HG03442 (cell line): ENCODE results near the gene RNF40.

Experiments used
- ATAC-seq: cut with Tn5 transposase; IDR thresholded peaks from one replicate; pipeline ENCODE4 v1.9.1; 2021; ENCODE audit warnings: mild to moderate bottlenecking, moderate library complexity; ENCODE audit not compliant: unreplicated experiment

The RNF40 gene

DNA sequence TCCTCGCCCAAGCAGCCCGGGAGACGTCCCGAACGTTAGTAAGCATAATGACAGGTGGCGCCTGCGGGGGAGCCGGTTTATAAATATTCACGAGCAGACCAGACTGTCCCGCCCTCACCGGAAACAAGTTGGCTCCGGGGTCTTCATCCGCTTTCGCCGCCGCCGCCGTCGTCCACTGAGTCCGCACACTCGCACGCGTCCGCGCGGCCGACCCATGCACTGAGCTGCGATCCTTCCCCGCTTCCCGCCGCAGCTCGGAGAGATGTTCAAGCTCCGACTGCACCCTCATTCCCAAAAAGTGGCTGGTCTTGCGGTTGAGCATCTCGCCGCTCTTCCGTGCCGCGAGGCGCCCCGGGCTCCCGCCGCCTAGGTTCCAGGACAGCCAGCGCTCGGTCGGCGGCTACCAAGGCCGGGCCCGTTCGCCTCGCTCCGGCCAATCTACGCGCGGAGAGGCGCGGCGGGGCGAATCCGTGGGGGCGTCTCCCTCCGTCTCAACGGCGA lies 645 bp upstream of the RNF40 start:
- ATAC-seq, result no peak

DNA sequence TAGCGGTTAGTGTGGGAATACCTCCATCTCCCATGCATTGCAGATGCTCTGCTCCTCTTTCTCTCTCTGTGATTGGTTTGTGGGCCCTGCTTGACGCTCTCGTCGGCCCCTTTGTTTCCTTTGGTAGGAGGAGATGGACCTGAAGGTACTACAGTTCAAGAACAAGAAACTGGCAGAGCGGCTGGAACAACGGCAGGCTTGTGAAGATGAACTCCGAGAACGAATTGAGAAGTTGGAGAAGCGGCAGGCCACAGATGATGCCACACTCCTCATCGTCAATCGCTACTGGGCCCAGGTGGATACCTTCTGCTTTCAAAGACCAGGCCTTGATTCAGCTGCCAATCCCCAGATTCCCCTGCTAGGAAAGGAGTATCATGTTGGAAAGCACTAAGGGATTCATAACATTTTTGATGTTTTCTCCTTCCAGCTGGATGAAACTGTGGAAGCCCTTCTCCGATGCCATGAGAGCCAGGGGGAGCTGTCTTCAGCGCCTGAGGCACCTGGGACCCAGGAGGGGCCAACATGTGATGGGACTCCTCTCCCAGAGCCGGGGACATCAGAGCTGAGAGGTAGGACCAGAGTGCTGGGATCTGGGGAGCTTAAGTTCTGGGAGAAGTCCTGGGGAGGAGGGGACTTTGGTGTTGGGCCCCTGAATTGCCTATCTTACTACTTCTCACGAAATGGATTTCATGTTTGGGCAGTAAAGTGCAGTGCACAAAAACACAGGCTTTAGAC lies 1.0 kb downstream of the RNF40 start:
- ATAC-seq, result no peak

DNA sequence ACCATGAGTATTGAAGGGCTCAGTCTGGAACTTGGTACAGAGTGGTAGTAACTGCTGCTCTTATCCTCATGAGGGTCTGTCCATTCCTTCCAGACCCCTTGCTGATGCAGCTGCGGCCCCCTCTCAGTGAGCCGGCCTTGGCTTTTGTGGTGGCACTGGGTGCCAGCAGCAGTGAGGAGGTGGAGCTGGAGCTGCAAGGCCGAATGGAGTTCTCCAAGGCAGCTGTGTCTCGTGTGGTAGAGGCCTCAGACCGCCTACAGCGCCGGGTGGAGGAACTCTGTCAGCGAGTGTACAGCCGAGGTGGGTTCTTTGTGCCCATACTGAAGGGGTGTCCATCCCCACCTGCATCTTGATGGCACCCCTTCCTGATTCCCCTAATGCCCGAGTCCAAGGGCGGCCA lies 2.0 kb downstream of the RNF40 start:
- no peak for ATAC-seq

DNA sequence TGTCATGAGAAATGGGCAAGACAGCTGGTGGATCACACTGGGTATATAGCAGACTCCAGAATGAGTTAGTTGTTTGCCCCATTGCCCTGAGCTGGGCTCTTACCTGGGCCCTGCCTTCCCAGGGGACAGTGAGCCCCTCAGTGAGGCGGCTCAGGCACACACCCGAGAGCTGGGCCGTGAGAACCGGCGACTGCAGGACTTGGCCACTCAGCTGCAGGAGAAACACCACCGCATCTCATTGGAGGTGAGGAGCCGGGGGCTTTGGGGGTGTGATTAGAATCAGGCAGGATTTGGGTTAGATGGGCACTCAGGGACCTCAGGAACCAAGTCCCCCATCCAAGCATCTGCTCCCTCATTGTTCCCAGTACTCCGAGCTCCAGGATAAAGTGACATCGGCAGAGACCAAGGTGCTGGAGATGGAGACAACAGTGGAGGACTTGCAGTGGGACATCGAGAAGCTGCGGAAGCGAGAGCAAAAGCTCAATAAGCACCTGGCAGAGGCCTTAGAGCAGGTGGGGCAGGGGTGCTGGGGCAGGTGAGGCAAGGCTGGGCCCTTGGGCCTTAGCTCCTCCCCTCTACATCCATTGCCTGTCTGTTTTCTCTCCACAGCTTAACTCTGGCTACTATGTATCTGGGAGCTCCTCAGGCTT lies 2.8 kb downstream of the RNF40 start:
- no peak for ATAC-seq

DNA sequence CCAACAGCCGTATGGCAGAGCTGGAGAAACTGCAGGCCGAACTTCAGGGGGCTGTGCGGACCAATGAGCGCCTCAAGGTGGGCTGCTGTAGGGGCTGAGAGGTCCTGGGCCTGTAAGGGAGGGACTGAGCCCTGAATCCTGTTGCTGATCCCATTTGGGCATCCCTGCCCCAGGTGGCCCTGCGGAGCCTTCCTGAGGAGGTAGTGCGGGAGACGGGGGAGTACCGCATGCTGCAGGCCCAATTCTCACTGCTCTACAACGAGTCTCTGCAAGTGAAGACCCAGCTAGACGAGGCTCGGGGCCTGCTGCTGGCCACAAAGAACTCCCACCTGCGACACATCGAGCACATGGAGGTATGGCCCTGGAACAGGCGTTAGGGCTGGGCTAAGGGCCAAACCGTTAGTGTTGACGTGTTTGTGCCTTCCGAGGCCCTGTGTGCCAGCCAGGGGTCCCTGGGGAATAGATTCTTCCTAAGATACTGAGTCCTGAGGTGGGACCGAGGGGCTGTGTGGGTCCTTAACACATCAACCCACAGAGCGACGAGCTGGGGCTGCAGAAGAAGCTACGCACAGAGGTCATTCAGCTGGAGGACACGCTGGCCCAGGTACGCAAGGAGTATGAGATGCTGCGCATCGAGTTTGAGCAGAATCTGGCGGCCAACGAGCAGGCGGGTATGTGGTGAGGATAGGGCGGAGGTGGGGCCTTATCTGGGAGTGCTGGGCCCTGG lies 4.2 kb downstream of the RNF40 start:
- ATAC-seq, result no peak

DNA sequence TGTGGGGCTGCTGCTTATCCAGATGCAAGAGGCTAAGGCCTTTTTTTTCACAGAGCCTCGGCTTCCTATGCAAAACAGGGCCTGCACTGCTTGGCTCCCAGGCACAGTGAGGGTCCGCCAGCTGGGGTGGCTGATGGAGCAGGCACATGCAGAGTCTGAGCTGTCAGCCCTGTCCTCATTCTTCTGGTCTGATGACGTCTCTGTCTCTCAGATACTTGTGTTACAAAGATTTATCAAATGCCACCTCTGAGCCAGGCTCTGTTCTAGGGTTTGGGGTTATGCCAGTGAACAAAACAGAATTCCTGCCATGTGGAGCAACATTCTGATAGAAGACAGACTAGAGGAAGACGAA lies 4.8 kb downstream of the RNF40 start:
- ATAC-seq, result no peak

DNA sequence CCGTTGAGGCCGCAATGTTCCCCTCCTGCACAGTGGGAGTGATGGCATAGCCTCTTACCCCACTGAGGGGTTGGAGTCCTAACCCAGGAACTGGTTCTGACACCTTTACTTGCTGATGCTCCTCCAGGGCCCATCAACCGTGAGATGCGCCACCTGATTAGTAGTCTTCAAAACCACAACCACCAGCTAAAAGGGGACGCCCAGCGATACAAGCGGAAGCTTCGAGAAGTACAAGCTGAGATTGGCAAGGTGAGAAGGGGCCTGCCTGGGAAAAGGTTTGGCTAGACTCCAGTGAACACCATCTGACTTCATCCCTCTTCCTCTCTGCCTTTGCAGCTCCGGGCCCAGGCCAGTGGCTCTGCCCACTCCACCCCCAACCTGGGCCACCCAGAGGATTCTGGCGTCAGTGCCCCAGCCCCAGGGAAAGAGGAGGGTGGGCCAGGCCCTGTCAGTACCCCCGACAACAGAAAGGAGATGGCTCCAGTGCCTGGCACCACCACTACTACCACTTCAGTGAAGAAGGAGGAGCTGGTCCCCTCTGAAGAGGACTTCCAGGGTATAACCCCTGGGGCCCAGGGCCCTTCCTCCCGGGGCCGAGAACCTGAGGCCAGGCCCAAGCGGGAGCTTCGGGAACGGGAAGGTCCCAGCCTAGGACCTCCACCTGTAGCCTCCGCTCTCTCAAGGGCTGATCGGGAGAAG lies 5.8 kb downstream of the RNF40 start:
- no peak for ATAC-seq

DNA sequence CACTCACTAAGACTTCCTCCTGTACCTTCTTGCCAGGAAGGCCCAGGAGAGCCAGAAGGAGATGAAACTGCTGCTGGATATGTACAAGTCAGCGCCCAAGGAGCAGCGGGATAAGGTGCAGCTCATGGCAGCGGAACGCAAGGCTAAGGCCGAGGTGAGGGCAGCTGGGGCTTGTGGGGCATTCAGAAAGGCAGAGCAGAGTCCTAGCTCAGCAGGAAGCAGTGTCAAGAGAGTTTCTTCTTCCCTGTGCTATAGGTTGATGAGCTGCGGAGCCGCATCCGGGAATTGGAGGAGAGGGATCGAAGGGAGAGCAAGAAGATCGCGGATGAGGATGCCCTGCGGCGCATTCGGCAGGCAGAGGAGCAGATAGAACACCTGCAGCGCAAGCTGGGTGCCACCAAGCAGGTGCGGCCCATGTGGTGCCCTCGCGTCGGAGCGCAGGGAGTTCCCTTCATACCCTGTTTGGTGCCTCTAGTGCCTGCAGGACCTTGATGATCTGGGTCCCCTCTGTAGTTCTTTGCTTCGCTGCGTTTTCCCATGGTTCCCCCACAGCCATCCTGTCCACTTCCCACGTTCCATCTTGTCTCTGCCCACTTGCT lies 6.6 kb downstream of the RNF40 start:
- ATAC-seq, result no peak

DNA sequence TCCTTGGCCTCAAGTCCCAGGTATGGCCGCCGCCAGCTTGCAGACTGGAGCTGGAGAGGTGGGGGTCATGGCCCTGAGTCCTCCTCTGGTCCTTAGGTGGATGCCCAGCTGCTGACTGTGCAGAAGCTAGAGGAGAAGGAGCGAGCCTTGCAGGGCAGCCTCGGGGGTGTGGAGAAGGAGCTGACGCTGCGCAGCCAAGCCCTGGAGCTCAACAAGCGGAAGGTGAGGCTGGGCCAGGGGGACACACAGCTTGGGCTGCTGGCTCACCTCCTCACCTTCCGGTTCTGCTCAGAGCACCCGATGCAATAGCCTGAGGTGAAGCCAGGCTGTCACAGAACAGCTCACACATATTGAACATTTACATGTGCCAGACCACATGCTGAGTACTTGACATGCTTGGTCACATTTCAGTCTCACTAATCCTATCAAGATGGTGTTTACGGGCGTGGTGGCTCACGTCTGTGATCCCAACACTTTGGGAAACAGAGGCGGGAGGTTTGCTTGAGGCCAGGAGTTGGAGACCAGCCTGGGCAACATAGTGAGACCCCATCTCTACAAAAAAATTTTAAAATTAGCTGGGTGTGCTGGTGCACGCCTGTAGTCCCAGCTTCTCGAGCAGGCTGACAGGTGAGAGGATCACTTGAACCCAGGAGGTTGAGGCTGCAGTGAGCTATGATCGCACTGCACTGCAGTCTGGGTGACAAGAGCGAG lies 7.4 kb downstream of the RNF40 start:
- no peak for ATAC-seq

DNA sequence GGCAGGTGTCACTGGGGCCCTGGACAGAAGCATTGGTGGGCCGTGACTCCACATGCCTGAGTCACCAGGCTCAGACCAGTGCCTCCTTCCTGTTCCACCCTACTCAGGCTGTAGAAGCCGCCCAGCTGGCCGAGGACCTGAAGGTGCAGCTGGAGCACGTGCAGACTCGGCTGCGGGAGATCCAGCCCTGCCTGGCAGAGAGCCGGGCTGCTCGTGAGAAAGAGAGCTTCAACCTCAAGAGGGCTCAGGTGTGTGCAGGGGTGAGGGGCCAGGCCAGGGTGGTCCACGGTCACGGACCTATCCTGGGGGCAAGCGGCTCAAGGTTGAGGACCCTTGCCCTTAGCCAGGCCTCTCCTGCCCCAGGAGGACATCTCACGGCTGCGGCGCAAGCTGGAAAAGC lies 9.6 kb downstream of the RNF40 start:
- no peak for ATAC-seq

DNA sequence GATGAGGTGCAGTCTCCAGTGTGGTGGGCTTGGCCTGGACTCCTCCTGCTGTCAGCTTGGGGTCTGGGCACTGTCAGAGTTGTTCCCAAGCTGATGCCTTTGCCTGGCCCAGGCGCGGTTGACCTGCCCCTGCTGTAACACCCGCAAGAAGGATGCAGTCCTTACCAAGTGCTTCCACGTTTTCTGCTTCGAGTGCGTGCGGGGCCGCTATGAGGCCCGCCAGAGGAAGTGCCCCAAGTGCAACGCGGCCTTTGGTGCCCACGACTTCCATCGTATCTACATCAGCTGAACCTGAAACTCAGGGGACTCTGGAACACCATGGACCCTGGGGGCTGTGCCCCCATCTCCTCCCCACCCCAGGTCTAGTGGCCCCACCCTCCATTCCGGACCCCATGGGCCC lies 11.7 kb downstream of the RNF40 start:
- ATAC-seq, result no peak

DNA sequence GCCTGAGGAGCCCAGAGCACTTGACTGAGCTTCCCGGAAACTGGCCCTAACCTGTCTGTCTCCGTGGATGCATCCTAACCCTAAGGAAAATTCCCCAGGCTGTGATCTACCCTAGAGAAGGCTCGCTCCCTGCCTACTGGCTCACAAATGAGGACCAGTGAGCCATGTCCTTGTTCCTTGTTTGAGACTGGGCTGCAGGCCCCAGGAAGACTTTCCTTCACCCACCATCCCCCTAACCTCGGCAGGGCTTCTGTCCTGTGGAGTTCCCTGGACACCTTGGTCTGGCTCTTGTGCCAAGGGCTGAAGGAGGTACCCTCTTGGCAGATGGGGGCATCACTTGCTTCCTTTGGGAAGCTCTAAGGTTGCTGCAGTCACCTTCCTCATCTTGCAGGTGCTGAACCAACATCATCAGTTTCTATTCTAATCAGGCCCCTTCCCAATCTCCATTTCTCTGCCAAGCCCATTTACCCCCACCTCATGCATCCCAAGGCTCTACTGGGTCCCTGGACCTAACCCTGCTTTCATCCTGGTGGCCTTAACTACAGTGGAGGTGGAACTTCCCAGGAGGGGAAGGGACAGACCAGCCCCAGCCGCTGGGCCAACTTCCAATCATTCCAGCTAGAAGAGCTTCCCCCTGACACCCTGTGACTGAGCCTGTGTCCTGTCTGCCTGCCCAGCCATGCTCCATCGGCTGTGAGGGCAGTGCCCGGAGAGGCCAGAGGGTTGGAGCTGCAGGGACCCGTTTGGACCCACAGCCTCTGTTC lies 12.4 kb downstream of the RNF40 start:
- no peak for ATAC-seq

DNA sequence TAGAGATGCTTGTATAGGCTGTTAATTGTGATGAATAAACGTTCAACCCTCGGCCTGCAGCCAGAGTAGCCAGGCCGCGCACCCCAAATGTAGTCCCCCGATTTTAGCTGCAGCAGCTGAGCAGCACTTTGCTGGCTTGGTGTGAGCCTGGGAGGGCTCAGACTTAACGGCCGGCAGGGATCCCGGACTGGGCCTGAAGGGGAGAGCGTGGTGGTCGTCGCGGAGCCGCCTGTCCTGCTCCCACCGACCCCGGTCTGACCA lies 12.9 kb downstream of the RNF40 start:
- no peak for ATAC-seq

DNA sequence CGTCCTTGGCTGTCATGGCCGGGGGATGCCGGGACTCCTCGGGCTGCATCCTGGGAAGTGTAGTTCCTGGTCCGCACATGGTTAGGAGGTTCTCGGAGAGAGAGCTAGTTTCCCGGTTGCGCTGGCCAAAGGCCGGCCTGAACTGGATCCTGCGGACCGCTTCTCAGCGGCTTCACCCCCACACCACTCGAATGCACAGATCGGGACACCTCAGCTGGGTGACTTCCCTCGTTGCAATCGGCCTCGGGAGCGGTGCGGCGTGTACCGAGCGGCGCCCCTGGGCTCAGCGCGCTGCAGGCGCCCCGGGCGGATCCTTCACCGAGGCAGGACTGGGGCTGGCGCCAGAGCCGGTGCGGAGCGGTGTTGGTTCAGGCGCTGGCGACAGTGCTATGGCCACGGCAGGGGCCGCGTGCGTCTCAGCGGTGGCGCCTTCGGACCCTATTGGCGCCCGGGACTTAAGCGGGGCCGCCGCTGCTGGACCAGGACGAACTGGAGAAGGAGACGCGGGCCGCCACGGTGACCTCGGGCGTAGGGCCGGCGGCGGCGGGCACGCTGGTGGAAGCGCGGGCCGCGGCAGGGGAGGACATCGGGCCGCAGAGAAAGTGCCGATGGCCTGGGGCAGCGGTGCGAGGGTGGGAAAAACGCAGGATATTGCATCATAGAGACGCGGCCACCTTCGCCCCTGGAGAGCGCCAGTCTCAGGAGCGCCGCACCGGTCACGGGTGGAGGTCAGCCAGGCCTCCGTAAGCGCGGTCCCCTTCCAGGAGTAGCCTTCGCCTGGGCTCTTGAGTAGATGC lies 13.5 kb downstream of the RNF40 start:
- ATAC-seq, result no peak

DNA sequence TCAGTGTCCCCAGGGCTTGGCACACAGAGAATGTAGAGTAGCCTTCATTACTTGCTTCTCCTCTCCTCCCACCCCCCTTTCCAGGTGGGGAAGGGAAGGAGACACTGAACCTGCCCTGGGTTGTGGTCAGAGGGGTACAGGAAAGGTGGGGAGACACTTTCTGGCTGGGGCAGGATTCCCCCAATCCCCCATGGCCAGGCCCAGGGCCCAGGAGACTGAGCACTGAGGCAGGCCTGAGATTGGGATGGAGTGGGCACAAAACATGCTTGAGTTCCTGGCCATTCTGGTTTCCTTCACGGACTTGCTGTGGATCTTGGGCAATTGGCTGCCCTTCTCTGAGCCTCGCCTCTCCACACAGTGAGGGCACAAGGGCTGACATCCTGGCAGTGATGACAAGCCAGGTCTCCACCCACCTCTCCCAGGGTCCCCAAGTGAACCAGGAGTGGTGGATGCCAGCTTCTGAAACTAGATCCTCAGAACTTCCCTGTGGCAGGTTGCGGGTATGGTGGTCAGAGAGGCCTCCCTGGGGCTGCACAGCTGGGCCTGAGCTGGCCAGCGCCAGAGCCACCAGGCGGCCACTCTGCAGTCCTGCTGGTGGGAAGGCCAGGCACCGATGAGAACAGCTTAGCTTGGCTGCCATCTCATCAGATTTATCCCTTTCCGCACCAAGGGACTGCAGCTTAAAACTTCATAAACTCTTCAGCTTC lies 15.6 kb downstream of the RNF40 start:
- no peak for ATAC-seq

DNA sequence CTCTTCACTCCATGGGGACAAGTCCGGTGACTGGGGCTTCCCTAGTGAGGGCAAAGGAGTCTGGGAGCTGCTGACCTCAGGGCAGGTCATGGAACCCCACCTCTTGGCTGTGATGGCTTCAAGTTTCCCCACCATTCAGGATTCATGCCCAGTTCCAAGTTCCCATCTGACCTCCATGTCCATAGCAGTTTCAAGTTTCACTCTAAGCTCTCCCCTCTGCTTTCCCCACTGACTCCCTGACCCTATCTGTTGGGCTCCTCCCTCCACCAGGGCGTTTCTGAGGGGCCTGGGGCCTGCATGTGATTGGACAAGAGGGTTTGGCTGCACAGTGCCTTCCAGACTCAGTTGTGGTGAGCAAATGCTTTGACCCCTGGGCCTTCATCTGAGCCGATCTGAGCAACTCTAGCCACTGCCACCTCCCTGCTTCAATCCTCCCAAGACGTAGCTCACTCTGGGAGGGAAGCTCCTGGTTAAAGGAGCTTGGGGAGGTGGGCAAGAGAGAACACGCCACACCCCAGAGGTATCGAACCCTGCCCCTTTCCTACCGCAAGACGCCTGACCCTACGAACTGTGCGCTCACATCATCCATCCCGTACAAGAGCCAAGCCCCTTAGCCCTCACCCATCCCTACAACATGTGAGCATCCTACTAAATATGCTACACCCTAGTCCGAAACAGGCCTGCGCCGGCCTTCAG lies 16.6 kb downstream of the RNF40 start:
- no peak for ATAC-seq

DNA sequence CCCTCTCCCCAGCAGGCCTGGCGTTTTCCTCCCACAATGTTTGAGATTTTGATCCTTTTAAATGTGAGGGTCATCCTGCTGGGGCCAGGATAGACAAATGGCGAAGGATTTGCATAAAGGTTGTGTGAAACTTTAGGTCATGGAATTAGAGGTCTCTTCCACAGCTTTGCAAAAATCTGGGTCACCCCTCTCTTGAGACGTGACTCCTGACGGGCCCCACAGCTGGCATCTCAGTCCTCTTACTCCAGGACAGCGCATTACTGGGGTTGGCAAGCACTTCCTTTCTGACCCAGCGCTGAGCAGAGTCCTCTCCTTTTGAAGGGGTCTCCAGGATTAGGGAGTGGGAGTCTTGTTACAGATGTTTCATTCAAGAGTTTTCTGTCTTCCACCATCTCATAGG lies 17.5 kb downstream of the RNF40 start:
- ATAC-seq, result no peak

DNA sequence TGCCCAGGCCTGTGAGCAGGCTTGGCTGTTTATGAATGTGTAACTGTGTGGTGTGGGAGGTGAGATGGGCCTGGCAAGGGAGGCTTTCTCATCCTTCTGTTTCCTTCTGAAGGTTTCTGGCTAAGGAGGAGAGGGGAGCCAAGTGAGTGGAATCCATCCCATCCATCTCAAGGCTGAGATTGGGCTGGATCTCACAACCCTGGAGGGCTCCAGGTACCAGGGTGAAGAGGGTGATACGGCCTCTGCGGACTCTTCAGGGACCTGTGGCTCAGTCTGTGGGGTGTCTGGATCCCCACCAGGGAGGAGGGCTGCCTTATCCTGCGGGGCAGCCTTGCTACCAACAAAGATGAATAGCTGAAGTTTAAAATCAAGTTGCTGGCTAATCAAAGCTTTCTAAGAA lies 17.9 kb downstream of the RNF40 start:
- no peak for ATAC-seq
